Gastroesophageal sphincter (tissue), 3 donors: ENCODE data around the gene XCL2.

Experiments used
- EP300 ChIP-seq: sonication (generic); formaldehyde crosslinking; IDR thresholded peaks from one replicate; pipeline ENCODE4 v1.6.1; 2017; ENCODE audit warnings: antibody characterized with exemption, mild to moderate bottlenecking
- POLR2A ChIP-seq, 2 donors: fragments of 450-650 bp; IDR thresholded peaks; one replicate each; pipeline ENCODE4 v1.6.1; 2017; ENCODE audit warnings: antibody characterized with exemption in 2 of 2, mild to moderate bottlenecking in 2 of 2, moderate library complexity in 1 of 2
- POLR2AphosphoS5 ChIP-seq: sonication (generic); formaldehyde crosslinking; IDR thresholded peaks from one replicate; pipeline ENCODE4 v1.6.1; 2017; ENCODE audit warnings: antibody characterized with exemption
- TF ChIP-seq, protein P1 (sequence below), 4 experiments: fragments of 200-600 bp in 2 of 4; fragments of 450-650 bp in 2 of 4; sonication (generic) in 1 of 4; IDR thresholded peaks; one replicate each; pipeline ENCODE4 v1.5.1; 2017 to 2019; ENCODE audit warnings: antibody characterized with exemption in 4 of 4, mild to moderate bottlenecking in 2 of 4, moderate library complexity in 2 of 4

DNA sequence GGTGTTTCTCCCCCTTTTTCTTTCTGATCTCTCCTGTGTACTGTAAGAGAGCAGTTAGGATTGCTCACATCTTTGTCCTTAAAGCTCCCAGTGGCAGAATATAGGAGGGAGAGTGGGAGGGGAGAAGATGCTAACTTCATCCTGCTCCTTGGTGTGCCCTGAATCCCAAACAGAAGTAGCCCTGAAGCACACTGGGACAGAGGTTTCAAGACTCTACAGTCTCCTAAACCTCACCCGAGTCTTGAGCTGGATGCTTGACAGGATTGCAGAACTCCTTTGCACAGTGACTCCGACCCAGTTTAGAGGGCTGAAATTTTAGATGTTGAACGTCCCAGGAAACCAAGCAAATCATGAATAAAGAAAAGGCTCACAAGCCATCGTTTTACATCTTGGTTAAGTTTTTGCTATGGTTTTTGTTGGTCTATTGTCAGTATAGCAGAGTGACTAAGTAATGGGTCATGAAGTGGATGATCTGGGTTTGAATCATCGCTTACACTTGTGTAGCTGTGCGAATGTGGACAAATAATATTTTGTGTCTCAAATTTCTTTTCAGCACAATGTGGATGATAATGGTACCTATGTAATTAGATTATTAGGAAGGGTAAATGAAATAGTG lies 37.5 kb downstream of the XCL2 start:
- TF ChIP-seq, protein P1, sequence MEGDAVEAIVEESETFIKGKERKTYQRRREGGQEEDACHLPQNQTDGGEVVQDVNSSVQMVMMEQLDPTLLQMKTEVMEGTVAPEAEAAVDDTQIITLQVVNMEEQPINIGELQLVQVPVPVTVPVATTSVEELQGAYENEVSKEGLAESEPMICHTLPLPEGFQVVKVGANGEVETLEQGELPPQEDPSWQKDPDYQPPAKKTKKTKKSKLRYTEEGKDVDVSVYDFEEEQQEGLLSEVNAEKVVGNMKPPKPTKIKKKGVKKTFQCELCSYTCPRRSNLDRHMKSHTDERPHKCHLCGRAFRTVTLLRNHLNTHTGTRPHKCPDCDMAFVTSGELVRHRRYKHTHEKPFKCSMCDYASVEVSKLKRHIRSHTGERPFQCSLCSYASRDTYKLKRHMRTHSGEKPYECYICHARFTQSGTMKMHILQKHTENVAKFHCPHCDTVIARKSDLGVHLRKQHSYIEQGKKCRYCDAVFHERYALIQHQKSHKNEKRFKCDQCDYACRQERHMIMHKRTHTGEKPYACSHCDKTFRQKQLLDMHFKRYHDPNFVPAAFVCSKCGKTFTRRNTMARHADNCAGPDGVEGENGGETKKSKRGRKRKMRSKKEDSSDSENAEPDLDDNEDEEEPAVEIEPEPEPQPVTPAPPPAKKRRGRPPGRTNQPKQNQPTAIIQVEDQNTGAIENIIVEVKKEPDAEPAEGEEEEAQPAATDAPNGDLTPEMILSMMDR (IDR thresholded peaks at IDR 0.05): no peak
- TF ChIP-seq POLR2AphosphoS5 (no peak), POLR2A (IDR thresholded peaks at IDR 0.05) (no peak), EP300 (no peak)
